HepG2 (cell line): ENCODE results near the gene ALG14. TPM values are rescaled to one million over a fixed set of nuclear protein-coding genes. Genes with fewer than 3 reads are reported as not detected.

Experiments used
- ARID2 ChIP-seq: sonication (generic); formaldehyde crosslinking; IDR thresholded peaks from 2 replicates; pipeline ENCODE4 v1.8.1; 2022; ENCODE audit warnings: mild to moderate bottlenecking, missing genetic modification reagents, borderline replicate concordance
- CHD4 ChIP-seq: fragments of 200-600 bp; sonication (generic); IDR thresholded peaks from 2 replicates; pipeline ENCODE4 v1.7.0; 2017; ENCODE audit warnings: mild to moderate bottlenecking, low read length, borderline replicate concordance
- EED ChIP-seq: sonication (generic); formaldehyde crosslinking; IDR thresholded peaks from 2 replicates; pipeline ENCODE4 v1.5.0; 2020; ENCODE audit warnings: mild to moderate bottlenecking, missing genetic modification reagents
- FOXP4 ChIP-seq: sonication (generic); formaldehyde crosslinking; IDR thresholded peaks from 2 replicates; pipeline ENCODE4 v1.4.0; 2020; ENCODE audit warnings: missing genetic modification reagents
- HOXD1 ChIP-seq: sonication (generic); formaldehyde crosslinking; IDR thresholded peaks from 2 replicates; pipeline ENCODE4 v1.5.0; 2020; ENCODE audit warnings: missing genetic modification reagents
- IKZF5 ChIP-seq: IDR thresholded peaks from 2 replicates; pipeline ENCODE4 v1.6.1; 2018; ENCODE audit warnings: missing genetic modification reagents, mild to moderate bottlenecking, missing compliant biosample characterization
- MXD1 ChIP-seq: sonication (generic); formaldehyde crosslinking; IDR thresholded peaks from 2 replicates; pipeline ENCODE4 v1.4.0; 2020; ENCODE audit warnings: mild to moderate bottlenecking, missing genetic modification reagents
- NCOR1 ChIP-seq: fragments of 200-600 bp; sonication (generic); IDR thresholded peaks from 2 replicates; pipeline ENCODE4 v1.7.0; 2017; ENCODE audit warnings: antibody characterized with exemption, low read length, borderline replicate concordance
- POLR2A ChIP-seq, 2 experiments: IDR thresholded peaks; 2 replicates each; pipeline ENCODE4 v1.6.1; 2011; ENCODE audit warnings: low read depth in 2 of 2, low read length in 2 of 2, mild to moderate bottlenecking in 1 of 2, moderate library complexity in 1 of 2; ENCODE audit not compliant: insufficient read depth in 1 of 2
- PRDM15 ChIP-seq: sonication (generic); formaldehyde crosslinking; IDR thresholded peaks from 2 replicates; pipeline ENCODE4 v1.4.0; 2020; ENCODE audit warnings: missing genetic modification reagents
- TBX2 ChIP-seq: sonication (generic); formaldehyde crosslinking; IDR thresholded peaks from 2 replicates; pipeline ENCODE4 v1.5.0; 2020; ENCODE audit warnings: missing genetic modification reagents, mild to moderate bottlenecking, borderline replicate concordance
- TRAFD1 ChIP-seq: sonication (generic); formaldehyde crosslinking; IDR thresholded peaks from 2 replicates; pipeline ENCODE4 v1.5.1; 2020; ENCODE audit warnings: missing genetic modification reagents, mild to moderate bottlenecking, borderline replicate concordance
- ZNF503 ChIP-seq: sonication (generic); formaldehyde crosslinking; IDR thresholded peaks from 2 replicates; pipeline ENCODE4 v1.4.0; 2020; ENCODE audit warnings: missing genetic modification reagents
- ZNF598 ChIP-seq: sonication (generic); formaldehyde crosslinking; IDR thresholded peaks from 2 replicates; pipeline ENCODE4 v1.5.1; 2020; ENCODE audit warnings: mild to moderate bottlenecking, missing genetic modification reagents, borderline replicate concordance
- ZNF766 ChIP-seq: sonication (generic); formaldehyde crosslinking; IDR thresholded peaks from 2 replicates; pipeline ENCODE4 v1.5.0; 2020; ENCODE audit warnings: missing genetic modification reagents, borderline replicate concordance
- ZNF790 ChIP-seq: sonication (generic); formaldehyde crosslinking; IDR thresholded peaks from 2 replicates; pipeline ENCODE4 v1.8.0; 2022; ENCODE audit warnings: missing genetic modification reagents, mild to moderate bottlenecking, borderline replicate concordance
- ZNF878 ChIP-seq: sonication (generic); formaldehyde crosslinking; IDR thresholded peaks from 2 replicates; pipeline ENCODE4 v1.8.1; 2023; ENCODE audit warnings: mild to moderate bottlenecking, missing genetic modification reagents, moderate library complexity
- polyA plus RNA-seq, 8 experiments: library from polyadenylated mRNA; depleted of rRNA in 3 of 8; stranded (reverse) in 7 of 8; unstranded in 1 of 8; fragments of >200 nt; fragmentation: Illumina TruSeq in 4 of 8; extraction: Trizol in 4 of 8; gene quantifications; 2 replicates each; pipeline versions ENCODE4 v1.2.1 to v1.2.3, GENCODE V29; 2011 to 2016; ENCODE audit warnings: low read depth in 4 of 8, missing spikeins in 1 of 8, mixed read lengths in 1 of 8; ENCODE audit not compliant: insufficient read depth in 1 of 8
- total RNA-seq, 5 experiments: library from RNA; depleted of rRNA; stranded (reverse); fragments of >200 nt; fragmentation: Illumina TruSeq; extraction: Trizol; gene quantifications; 2 replicates each; pipeline ENCODE4 v1.2.3, GENCODE V29; 2016; ENCODE audit warnings: low read depth in 1 of 5

ALG14 gene
- total and polyA plus RNA-seq, 2 of the 13 experiments (the other 11 are each of a cell fraction or from before 2014, with no cell fraction given), result 4.5 to 12.7 TPM

- no peak for TF ChIP-seq IKZF5 (CRISPR knock-in tag)
- TF ChIP-seq ZNF766 (CRISPR knock-in tag), result no peak
- no peak for TF ChIP-seq HOXD1 (CRISPR knock-in tag)
- TF ChIP-seq PRDM15, result peak; percentile 96
- TF ChIP-seq MXD1 (CRISPR knock-in tag), result no peak
- TF ChIP-seq NCOR1, result peak; percentile 58; the same call in 1 of the 2 replicates
- TF ChIP-seq FOXP4 (CRISPR knock-in tag), result peak; percentile 44; the same call in 1 of the 2 replicates
- TF ChIP-seq ZNF790 (CRISPR knock-in tag), result no peak
- TF ChIP-seq EED, result no peak
- no peak for TF ChIP-seq ZNF878 (CRISPR knock-in tag)
- TF ChIP-seq CHD4, result 0 out of 2 replicates have a peak, but pooled peaks have one; percentile 10
- 0 out of 2 replicates have a peak, but pooled peaks have one; percentile 15 for TF ChIP-seq ZNF503 (CRISPR knock-in tag)
- TF ChIP-seq ZNF598 (CRISPR knock-in tag), result no peak
- no peak for TF ChIP-seq POLR2A (IDR thresholded peaks at IDR 0.05; ENCODE audit: insufficient read depth in 1 of 2, low read depth in 2 of 2, low read length in 2 of 2)
- peak; percentile 24; the same call in 1 of the 2 replicates for TF ChIP-seq TBX2 (CRISPR knock-in tag)
- no peak for TF ChIP-seq TRAFD1 (CRISPR knock-in tag)
- no peak for TF ChIP-seq ARID2 (CRISPR knock-in tag)
Observed at GRCh38 chr1:95068956-95069709, 3.6 kb downstream of the ALG14 start (continued).
